ENCODE data around the gene VSTM1. TPM values are rescaled to one million over a fixed set of nuclear protein-coding genes. Genes with fewer than 3 reads are reported as not detected.
A peak's percentile ranks its signal among the peaks of the same experiment; 100 is the strongest.
"Not testable (repeated sequence)": the region's sequence is repeated elsewhere in the genome, so short reads cannot be mapped to it uniquely, and the experiment has no call there.

Gene VSTM1
- total and polyA plus RNA-seq, 8 donors = 0.20 to 12.1 (median 0.31) TPM; not detected in 2

- Histone ChIP-seq H3K27me3 (no peaks in the 10 kb centered on the region), H3K9me3 (no peaks in the 10 kb centered on the region), H3K27ac (no peak overlapping the region), H3K36me3 (peaks cover 0 to 66% of the 10 kb centered on the region in 2 donors), H3K4me3 (no peak overlapping the region), H3K4me1 (peaks cover 8 to 25% of the 10 kb centered on the region in 2 donors)
- intact Hi-C loops (cut with DNase I) = no loop called here
- DNase-seq (peak in 2 of 4 donors; percentile 11 to 53), ATAC-seq (no peak)
- TF ChIP-seq CTCF (IDR thresholded peaks at IDR 0.05) = no peak
Measured at GRCh38 chr19:54106716-54107115, 43.0 kb upstream of the VSTM1 start.

GRCh38 chr19:54105796-54106195, 42.1 kb upstream of the VSTM1 start:
- no peak for ATAC-seq
- intact Hi-C loops (cut with DNase I) = no loop called here
- no peak overlapping the region for H3K4me3 ChIP-seq
- no peak for TF ChIP-seq CTCF (IDR thresholded peaks at IDR 0.05)
- DNase-seq = peak in 1 of 4 donors; percentile 36
- H3K9me3 ChIP-seq = no peaks in the 10 kb centered on the region
- no peaks in the 10 kb centered on the region for H3K27me3 ChIP-seq
- peaks cover 8 to 34% of the 10 kb centered on the region in 2 donors for H3K4me1 ChIP-seq
- peaks cover 0 to 57% of the 10 kb centered on the region in 2 donors for H3K36me3 ChIP-seq
- H3K27ac ChIP-seq = no peak overlapping the region

- Histone ChIP-seq H3K9me3 (no peaks in the 10 kb centered on the region), H3K4me1 (peaks cover 8 to 36% of the 10 kb centered on the region in 2 donors), H3K27me3 (no peaks in the 10 kb centered on the region), H3K27ac (no peak overlapping the region), H3K4me3 (no peak overlapping the region), H3K36me3 (peaks cover 0 to 51% of the 10 kb centered on the region in 2 donors)
- DNase-seq (peak in 1 of 4 donors; percentile 17), ATAC-seq (no peak)
- TF ChIP-seq CTCF (IDR thresholded peaks at IDR 0.05) = no peak
- intact Hi-C loops (cut with DNase I) = no loop called here
Measured at GRCh38 chr19:54104998-54105715, 41.5 kb upstream of the VSTM1 start.

GRCh38 chr19:54102421-54103169, 38.9 kb upstream of the VSTM1 start, which contains the start of gene NDUFA3:
TSS of gene NDUFA3 (plus strand) at chr19:54102855. CDS start at chr19:54102879, 24 bp downstream.
- Histone ChIP-seq H3K4me3 (peak within 1 kb of the TSS; percentile 82 to 96), H3K27ac (peak within 1 kb of the TSS; percentile 39 to 80), H3K36me3 (peaks cover 0 to 25% of the 10 kb centered on the region in 2 donors), H3K4me1 (peaks cover 8 to 54% of the 10 kb centered on the region in 2 donors), H3K27me3 (peaks cover 0 to 7% of the 10 kb centered on the region in 2 donors), H3K9me3 (no peaks in the 10 kb centered on the region)
- ATAC-seq (peak; percentile 99), DNase-seq (peak; percentile 97 to 100 (median 100))
- intact Hi-C loops (cut with DNase I) = no loop called here
- TF ChIP-seq CTCF (IDR thresholded peaks at IDR 0.05) = no peak

- no peak for TF ChIP-seq CTCF (IDR thresholded peaks at IDR 0.05)
- H3K4me1 ChIP-seq = peaks cover 13 to 66% of the 10 kb centered on the region in 2 donors
- peaks cover 0 to 19% of the 10 kb centered on the region in 2 donors for H3K27me3 ChIP-seq
- H3K9me3 ChIP-seq = no peaks in the 10 kb centered on the region
- intact Hi-C loops (cut with DNase I) = no loop called here
- peaks cover 0 to 6% of the 10 kb centered on the region in 2 donors for H3K36me3 ChIP-seq
- H3K4me3 ChIP-seq = peak within 1 kb of the TSS in 1 of 2 donors; percentile 51
- H3K27ac ChIP-seq = peak within 1 kb of the TSS in 1 of 2 donors; percentile 88
- DNase-seq (peak in 3 of 4 donors; percentile 17 to 83 (median 55)), ATAC-seq (peak; percentile 3)
Measured at GRCh38 chr19:54100561-54100960, 36.9 kb upstream of the VSTM1 start, which contains the start of gene OSCAR. TSS of gene OSCAR (minus strand) at chr19:54100803. CDS start at chr19:54100792, 11 bp downstream.

- H3K36me3 ChIP-seq; H3K9me3 ChIP-seq; ATAC-seq; intact Hi-C loops (cut with DNase I): not testable (repeated sequence)
- Histone ChIP-seq H3K4me1 (peaks cover 14 to 71% of the 10 kb centered on the region in 2 donors), H3K27ac (peak overlapping the region in 1 of 2 donors; percentile 88), H3K27me3 (peaks cover 0 to 26% of the 10 kb centered on the region in 2 donors), H3K4me3 (peak overlapping the region in 1 of 2 donors; percentile 51)
- DNase-seq = peak in 1 of 4 donors; percentile 20
Measured at GRCh38 chr19:54099903-54100255, 36.2 kb upstream of the VSTM1 start.

Data from left lung (tissue), 10 donors.